GM21360 (cell line): ENCODE data around the gene CLSTN1.

Experiments used
- ATAC-seq: cut with Tn5 transposase; IDR thresholded peaks from one replicate; pipeline ENCODE4 v1.9.1; 2021; ENCODE audit warnings: mild to moderate bottlenecking, moderate library complexity; ENCODE audit not compliant: unreplicated experiment

Gene CLSTN1

DNA sequence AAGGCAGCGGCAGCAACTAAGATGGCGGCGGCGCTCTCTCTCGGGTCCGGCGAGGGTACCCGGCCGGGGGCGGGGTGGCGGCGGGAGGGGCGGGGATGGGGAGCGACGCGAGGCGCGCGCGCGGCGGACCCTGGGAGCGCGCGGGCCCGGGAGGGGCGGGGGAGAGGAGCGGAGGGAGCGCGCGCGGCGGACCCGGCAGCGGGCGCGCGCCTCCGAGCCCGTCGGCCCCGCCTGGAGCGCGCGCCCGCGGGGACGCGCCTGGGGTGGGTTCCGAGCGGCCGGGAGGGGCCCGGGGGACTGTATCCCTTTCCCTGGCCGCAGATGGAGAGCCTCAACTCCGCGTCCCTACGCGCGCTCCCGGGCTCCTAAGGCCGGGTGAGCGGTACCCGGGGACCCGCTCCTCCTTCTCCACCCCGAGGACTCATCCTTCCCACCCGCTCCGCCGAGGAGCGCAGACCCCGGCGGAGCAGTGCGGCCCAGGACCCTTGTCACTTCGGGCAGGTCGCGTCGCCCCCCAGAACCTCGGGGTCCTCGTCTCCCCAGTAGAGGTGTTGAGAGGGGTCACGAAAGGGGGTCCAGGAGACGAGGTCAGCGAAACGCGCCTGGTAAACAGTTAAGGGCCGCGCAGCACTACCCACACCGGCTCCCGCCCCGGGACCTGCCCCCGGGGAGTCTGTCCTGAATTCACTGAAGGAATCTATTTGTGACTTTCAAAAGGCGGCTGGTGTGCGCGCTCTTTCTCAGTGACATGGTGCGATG, at the start of gene CLSTN1:
TSS of gene CLSTN1 (minus strand) at position 23 of the 759 bp plus-strand sequence. CDS start 232 bp downstream, outside the sequence.
- ATAC-seq: peak; percentile 45

DNA sequence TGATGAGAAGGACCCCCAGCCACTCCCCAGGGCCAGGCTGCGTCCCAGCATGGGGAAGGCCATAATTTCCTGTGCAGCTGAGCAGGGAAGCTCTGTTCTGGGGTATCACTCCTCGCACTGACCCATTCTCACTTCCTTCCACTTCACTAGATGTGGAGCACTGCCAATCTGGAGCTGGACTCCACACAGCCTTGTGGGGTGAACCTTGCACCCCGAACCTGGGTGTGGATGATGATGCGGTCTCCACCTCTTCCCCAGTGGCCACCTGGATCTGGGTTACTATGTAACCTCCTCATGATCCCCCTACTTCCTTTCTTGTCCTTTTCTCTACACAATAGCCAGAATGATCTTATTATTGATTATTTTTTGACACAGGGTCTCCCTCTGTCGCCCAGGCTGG, 49.6 kb upstream of the CLSTN1 start:
- ATAC-seq: no peak

DNA sequence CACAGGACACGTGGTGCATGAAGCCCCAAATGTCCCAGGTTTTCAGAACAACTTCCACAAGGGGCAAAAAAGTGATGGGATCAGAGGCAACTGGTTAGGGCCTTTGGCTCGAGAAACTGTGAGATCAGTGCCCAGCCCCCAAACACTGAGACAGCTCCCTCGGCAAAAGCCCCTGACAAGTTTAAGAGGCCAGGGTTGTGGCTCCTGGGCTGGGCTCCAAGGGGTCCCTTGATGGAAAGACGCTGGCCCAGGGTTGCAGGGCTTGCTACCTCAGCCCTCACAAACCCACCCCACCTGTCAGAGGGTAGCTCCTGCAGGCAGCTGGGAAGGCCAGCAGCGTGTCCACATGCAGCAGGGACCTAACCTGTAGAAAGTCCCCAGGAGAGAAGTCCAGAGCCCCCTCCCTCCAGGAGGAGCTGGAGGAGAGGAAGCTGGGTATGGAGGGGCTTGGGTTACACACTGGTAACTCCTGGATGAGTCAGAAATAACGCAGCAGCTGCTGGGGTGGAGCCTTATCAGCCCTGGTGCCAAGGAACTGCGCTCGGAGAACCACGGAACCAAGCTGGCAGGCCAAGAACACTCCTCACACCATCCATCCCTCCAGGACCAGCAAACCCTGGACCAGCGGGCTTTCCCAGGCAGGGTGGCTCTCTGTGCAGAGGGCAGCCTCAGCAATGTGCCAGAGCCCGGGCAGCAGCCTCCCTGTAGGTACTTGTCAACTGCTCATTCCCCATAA, 48.8 kb upstream of the CLSTN1 start:
- ATAC-seq: no peak

GRCh38 chr1:9871707-9872425, 48.1 kb upstream of the CLSTN1 start:
- no peak for ATAC-seq

DNA sequence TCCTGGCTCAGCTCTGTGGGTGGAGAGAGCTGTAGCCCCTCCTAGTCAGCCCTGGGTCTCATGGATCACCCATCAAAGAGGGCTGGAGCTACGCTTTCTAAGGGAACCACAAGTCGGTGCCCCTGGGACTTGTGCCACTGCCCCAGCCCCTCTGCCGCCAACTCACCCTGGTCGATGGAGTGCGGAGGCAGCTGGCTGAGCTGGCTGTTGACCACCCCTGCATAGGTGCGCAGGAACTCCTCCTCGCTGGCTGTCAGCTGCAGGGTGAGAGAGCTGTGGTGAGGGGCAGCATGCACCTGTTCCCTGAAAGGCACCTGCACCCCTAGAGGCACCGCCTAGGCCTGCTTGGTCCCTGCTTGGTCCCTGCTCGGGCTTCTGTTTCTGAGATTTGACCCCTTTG, 47.3 kb upstream of the CLSTN1 start:
- ATAC-seq: no peak

DNA sequence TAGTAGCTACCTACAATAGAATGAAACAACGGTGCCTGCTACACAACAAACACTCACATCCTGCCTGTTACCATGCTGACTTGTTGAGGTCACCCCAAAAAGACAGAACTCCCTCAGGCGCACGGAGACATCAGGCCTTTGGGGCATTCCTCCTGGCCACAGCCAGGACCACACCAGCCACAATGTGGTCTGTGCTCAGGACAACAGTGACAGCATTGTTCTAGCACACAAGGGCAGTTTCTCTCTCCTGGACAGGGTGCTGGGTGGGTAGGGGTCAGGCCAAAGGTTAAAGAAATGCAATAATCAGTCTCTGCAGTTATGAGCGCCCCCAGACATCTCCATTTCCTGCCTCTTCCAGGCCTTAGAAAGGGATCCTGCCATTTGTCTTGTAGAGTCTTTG, 46.8 kb upstream of the CLSTN1 start:
- ATAC-seq: no peak

GRCh38 chr1:9869831-9870251, 46.1 kb upstream of the CLSTN1 start:
- ATAC-seq: no peak

GRCh38 chr1:9868244-9868590, 44.5 kb upstream of the CLSTN1 start:
- ATAC-seq: no peak

- no peak for ATAC-seq
Measured at GRCh38 chr1:9867408-9868243, 43.9 kb upstream of the CLSTN1 start.

DNA sequence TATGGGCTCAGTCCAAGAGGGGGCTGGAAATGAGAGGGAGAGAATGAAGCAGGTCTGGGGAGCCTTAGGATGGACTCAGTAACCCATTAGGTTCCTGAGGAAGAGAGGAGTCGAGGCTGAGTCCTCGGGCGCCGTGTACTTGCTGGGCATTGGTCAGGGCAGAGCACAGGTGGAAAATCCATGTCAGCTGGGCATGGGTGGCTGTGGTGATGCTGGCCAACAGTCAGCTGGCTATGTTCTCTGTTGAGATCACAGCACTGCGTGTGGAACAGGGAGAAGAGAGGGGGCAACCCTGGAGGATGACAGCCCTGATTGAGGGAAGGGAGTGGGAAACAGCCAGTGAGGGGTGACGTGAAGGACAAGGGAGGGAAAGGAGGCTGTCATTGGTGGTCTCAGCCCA, 43.1 kb upstream of the CLSTN1 start:
- no peak for ATAC-seq

- ATAC-seq: no peak
Measured at GRCh38 chr1:9865724-9866123, 42.0 kb upstream of the CLSTN1 start.

DNA sequence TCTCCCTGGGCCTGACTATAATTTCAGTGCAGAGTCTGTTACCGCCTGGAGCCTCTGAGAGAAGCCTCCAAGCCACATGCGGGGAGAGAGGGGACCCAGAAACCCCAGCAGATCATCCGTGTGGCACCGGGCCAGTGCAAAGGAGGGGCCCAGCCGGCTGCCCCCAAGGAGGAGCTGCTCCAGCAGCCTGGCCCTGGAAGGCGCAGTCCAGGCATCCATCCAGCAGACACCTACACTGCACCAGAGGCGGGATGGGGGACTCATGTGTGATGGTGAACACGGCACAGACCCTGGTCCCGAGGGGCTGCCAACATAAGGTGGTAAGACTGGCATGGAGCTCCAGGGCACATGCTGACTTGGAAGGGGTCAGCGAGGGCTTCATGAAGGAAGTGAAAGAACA, 39.6 kb upstream of the CLSTN1 start:
- ATAC-seq: no peak

- no peak for ATAC-seq
Measured at GRCh38 chr1:9861360-9861759, 37.6 kb upstream of the CLSTN1 start.

GRCh38 chr1:9860887-9861286, 37.1 kb upstream of the CLSTN1 start:
- ATAC-seq: no peak

DNA sequence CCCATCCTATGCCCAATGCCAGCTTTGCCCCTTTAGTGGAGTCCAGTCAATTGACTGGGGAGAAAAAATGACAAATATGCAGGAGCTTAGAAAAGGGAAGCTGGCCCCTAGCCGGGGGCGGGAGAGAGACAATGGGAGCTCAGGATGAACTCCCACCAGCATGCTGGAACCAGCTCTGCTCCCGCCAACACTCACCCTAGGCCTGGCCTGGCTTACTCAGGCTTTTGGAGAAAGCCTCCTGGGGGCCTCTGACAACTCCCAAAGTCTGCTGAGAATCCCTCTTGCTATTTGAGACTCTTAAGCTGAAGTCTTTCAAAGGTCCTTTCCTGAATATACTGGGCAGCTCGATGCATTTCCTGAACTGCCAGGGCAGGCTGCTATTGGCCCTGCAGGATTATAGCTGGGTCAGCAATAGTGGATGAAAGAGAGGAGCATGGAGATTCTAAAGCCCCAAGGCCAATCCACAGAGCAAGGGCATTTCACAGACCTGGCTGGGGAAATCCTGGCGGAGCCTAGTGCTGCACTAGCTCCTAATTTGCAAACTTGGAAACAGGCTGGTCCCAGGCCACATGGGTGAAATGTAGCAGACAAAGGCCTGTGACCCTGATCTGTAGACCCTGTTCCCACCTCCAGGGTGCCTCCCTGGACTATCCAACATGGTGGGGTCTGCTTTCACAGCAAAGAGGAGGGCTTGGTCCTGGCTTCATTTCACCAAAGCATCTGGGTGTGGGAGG, 35.7 kb upstream of the CLSTN1 start:
- no peak for ATAC-seq

DNA sequence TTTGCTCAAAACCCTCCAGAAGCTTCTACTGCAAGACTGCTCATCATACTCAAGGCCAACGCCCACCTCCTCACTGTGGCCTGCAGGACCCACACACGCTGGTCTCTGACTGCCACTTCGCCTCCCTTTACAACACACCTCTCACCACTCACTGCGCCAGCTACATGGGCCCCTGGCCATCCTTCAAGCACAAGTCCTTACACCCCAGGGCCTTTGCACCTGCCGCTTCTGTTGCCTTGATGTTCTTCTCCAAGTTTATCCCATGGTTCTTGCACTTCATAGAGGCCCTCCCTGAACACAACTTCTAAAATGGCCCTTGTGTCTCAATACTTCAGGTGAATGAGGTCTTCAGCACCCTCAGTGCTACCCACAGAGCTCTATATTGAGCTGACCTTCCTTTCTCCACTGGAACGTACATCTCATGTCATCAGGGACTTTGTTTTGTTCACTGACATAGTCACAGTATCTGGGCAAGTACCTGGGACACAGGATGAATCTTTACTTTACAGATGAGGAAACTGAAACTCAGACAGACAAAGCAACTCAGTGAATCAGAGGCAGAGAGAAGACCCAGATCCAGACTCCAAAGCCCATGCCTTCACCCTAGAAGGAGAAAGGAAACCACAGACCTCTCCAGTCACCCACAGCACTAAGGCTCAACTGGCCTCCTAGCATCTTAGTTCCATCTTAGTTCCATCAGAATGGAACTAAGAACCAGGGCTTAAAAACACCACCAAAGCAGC, 34.7 kb upstream of the CLSTN1 start:
- no peak for ATAC-seq

- ATAC-seq: no peak
Measured at GRCh38 chr1:9855186-9855585, 31.4 kb upstream of the CLSTN1 start.

DNA sequence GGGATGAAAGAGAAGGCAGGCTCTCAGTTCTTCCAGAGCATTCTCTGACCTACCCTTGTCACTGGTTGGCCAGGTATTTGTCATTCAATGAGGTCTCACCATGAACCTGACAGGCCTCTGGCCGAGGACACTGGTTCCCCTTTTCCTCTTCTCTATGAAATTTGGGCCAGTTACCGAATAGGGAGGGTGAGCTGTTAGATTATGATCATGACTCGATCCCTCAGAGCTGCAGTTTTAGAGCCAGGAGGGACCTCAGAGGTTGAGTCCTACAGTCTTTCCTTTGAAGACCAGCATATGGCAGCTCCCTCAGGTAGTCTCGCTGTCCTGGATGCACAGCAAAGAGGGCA, 29.5 kb upstream of the CLSTN1 start:
- ATAC-seq: no peak

- ATAC-seq: no peak
Measured at GRCh38 chr1:9852410-9853248, 28.9 kb upstream of the CLSTN1 start.
